PFSK-1 (cell line): ENCODE results near the gene ZNF644.

Source experiments
- POLR2AphosphoS5 ChIP-seq: IDR thresholded peaks from 2 replicates; pipeline ENCODE4 v1.6.1; 2012; ENCODE audit warnings: low read depth, mild to moderate bottlenecking, control low read depth, low read length, moderate library complexity
- REST ChIP-seq, 2 experiments: IDR thresholded peaks; 2 replicates each; pipeline versions ENCODE4 v1.6.1 to v1.8.0; 2011 to 2012; ENCODE audit warnings: low read depth in 2 of 2, low read length in 2 of 2, control low read depth in 1 of 2, inconsistent platforms in 1 of 2, mild to moderate bottlenecking in 1 of 2, moderate library complexity in 1 of 2; ENCODE audit not compliant: insufficient read depth in 1 of 2
- TAF1 ChIP-seq: IDR thresholded peaks from 2 replicates; pipeline ENCODE4 v1.6.1; 2012; ENCODE audit warnings: low read length, control low read depth, borderline replicate concordance; ENCODE audit not compliant: insufficient read depth

GRCh38 chr1:90902672-90903071 lies 119.2 kb downstream of the ZNF644 start:
- TF ChIP-seq POLR2AphosphoS5 (no peak), TAF1 (no peak), REST (IDR thresholded peaks at IDR 0.05; ENCODE audit: insufficient read depth in 1 of 2, low read depth in 2 of 2, low read length in 2 of 2) (no peak)
